ENCODE measurements around the gene CMYA5.
"Not testable (repeated sequence)": the region's sequence is repeated elsewhere in the genome, so short reads cannot be mapped to it uniquely, and the experiment has no call there.

Gene CMYA5

GRCh38 chr5:79689541-79690466 lies at the start of gene CMYA5:
Gene CMYA5, plus strand, starts transcription at chr5:79689836. Its CDS starts 72 bp downstream, at chr5:79689908.
- no peak for DNase-seq

- no peak for DNase-seq
Measured at GRCh38 chr5:79640571-79641055, 49.0 kb upstream of the CMYA5 start.

GRCh38 chr5:79641414-79641813 lies 48.2 kb upstream of the CMYA5 start:
- DNase-seq: no peak

DNA sequence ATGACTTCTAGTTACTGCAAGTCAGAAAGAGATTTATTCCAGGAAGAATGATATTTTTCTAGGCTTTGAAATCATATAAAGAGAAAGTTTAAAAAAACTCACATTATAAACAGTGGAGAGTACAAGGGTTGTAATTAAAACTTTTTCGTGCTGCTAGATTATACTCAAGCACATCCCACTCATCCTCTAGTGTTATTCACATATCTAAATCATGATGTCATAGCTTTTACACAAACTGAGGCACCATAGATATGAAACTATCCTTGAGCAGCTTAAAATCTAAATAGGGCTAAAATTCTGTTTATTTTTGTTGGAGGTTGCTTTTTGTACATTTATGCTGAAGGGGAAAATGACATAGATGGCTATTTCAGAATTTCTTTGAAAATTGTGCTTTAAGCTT lies 47.4 kb upstream of the CMYA5 start:
- DNase-seq: no peak

- DNase-seq: no peak
Measured at GRCh38 chr5:79653843-79654242, 35.8 kb upstream of the CMYA5 start.

GRCh38 chr5:79663212-79663611 lies 26.4 kb upstream of the CMYA5 start:
- no peak for DNase-seq

GRCh38 chr5:79666758-79667157 lies 22.9 kb upstream of the CMYA5 start:
- no peak for DNase-seq

GRCh38 chr5:79672392-79672791 lies 17.2 kb upstream of the CMYA5 start:
- DNase-seq: no peak

GRCh38 chr5:79676354-79676753 lies 13.3 kb upstream of the CMYA5 start:
- DNase-seq: not testable (repeated sequence)

DNA sequence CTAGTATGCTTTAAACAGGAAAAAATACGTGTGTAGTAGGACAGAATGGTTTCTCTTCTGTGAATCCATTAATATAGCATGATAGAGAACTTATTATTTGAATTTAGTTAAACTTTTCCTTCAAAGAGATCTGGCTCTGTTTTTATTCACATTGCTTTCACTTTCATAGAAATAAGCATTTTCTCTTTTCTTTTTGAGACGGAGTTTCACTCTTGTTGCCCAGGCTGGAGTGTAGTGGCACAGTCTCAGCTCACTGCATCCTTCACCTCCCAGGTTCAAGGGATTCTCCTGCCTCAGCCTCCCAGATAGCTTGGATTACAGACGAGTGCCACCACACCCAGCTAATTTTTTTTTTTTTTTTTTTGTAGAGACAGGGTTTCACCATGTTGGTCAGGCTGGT lies 7.5 kb upstream of the CMYA5 start:
- not testable (repeated sequence) for DNase-seq

GRCh38 chr5:79684782-79685181 lies 4.9 kb upstream of the CMYA5 start:
- DNase-seq: no peak

DNA sequence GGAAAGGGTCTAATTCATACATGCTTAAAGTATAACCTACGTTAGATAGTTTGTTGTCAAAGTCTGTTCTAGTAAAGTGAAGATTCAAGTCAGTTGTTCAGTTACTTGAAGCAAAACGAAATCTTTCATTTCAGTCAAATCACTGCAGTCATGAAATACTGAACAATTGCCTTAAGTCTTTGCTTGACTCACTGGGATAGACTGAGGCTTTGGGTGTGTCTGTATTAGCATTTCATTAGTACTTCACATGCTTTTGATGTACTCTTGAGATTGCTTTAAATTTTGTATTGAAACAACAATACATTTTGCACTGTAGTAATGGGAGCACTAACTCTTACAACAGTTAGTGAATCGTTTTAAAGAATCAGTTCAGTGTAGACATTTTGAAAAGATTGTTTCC lies 4.0 kb upstream of the CMYA5 start:
- no peak for DNase-seq

- DNase-seq: no peak
Measured at GRCh38 chr5:79686799-79687198, 2.8 kb upstream of the CMYA5 start.

- no peak for DNase-seq
Measured at GRCh38 chr5:79687889-79688288, 1.7 kb upstream of the CMYA5 start.

GRCh38 chr5:79691007-79691406 lies 1.4 kb downstream of the CMYA5 start:
- no peak for DNase-seq

DNA sequence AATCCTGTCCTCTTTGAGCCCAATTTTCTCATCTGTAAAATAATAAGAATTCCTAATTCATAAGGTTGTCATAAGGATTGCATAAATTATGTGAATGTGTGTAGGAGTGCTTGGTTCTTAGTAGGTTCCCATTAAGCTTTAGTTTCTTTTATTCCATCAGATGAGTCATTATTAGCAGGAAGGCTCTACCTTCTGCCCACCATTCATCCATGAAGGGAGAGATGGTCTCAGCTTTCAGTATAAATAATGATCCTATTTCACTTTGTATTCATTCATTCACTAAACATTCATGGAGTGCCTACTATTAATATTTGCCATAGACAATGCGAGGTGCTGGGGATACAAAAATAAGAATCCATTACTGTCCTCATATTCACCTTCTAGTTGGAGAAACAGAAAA lies 3.0 kb downstream of the CMYA5 start:
- no peak for DNase-seq

- no peak for DNase-seq
Measured at GRCh38 chr5:79694183-79694582, 4.5 kb downstream of the CMYA5 start.

DNA sequence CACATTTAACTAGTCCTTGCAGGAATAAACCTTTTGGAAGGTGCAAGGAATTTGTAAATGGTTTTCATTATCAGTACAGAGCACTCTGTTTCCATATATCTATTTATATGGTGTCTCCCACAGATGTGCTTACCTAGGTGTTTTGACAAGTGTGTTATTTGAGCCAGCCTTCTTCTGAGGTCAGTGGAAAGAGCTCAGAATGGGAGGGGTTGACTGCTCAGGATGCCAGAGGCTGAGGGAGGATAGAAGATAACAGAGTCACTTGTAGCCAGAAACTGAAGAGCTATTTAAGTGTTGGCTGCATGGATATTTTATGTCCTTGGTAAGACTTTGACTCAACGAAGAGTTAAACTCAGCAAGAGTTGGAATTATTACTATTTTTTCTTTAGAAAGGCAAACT lies 5.0 kb downstream of the CMYA5 start:
- no peak for DNase-seq

DNA sequence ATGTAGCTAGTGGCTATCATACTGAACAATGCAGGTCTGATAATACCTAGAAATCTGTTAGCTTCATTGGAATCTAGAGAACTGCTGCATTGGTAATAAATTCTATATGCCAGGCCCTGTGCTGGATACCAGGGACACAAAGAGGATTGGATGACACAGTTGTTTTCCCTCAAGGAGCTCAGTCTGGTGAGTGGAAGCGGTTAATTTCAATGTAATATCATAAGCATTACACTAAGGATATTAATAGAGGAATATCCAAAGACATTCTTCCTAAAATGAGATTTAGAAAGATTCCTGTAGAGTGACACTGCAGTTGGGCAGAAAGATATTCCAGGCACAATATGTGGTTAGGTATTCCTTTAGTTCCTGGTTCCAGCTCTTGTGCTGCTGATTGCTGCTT lies 5.9 kb downstream of the CMYA5 start:
- DNase-seq: no peak

DNA sequence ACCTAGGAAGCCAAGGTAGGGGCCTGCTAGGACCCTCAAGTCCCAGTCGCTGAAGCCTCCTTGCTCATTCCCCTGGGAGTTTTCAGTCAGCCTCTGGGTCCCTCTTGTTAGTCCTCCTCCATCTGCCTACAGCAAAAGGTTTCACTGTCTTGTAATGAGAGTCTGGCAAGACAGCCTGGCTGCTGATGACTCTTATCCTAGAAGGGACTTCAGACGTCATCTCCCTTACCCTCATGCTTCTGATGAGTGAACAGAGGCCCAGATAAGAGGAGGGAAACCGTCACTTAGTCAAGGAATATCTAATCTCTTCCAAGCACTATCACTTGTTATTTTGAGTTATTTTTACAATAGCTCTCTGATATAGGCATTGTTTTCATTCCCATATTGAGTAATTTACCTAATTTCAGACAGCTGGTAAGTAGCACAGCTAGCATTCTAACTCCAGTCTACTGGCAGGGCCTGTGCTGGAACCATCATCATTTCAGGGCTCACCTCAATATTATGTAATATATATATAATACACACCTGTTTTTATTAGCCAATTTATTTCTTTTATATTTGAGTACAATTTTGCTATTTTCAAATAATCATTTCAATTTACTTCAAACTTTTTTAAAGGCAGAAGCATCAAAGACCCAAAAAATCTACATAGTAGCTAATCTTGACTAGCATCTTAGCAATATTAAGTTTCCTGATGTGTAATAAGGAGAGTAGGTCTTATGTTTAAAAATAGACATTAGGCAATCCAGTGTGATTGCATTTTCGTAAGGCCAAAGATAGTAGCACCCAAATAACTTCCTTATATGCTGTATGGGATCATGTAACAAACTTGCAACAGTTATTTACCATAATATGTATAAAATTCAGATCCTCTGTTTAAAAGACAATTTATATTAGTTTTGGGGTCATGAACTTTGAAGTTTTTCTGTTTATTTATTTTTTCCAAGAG lies 7.9 kb downstream of the CMYA5 start:
- no peak for DNase-seq

- no peak for DNase-seq
Measured at GRCh38 chr5:79699763-79700400, 10.2 kb downstream of the CMYA5 start.

- DNase-seq: no peak
Measured at GRCh38 chr5:79702606-79703380, 13.2 kb downstream of the CMYA5 start.

- no peak for DNase-seq
Measured at GRCh38 chr5:79703381-79703645, 13.7 kb downstream of the CMYA5 start.

Data from NCI-H1930 (cell line).